ENCODE measurements around the gene QPRT.
"Not testable (repeated sequence)": the region's sequence is repeated elsewhere in the genome, so short reads cannot be mapped to it uniquely, and the experiment has no call there.

The QPRT gene

GRCh38 chr16:29746518-29746917 is 67.5 kb downstream of the QPRT start:
- DNase-seq (ENCODE audit: low spot score) = not testable (repeated sequence)
